GM19240 (cell line): Measurements from ENCODE around the gene PROKR1.

Experiments
- DNase-seq: peaks from one replicate; pipeline ENCODE4 v3.0.0; 2011; ENCODE audit warnings: low spot score; ENCODE audit not compliant: insufficient read length

PROKR1 gene

GRCh38 chr2:68698567-68699377 is 55.4 kb downstream of the PROKR1 start:
- DNase-seq, result no peak

- no peak for DNase-seq
Observed at GRCh38 chr2:68700560-68700959, 57.2 kb downstream of the PROKR1 start.

GRCh38 chr2:68706637-68707036 is 63.3 kb downstream of the PROKR1 start:
- DNase-seq, result no peak
